CD4-positive, alpha-beta memory T cell (primary cell): ENCODE results near the gene HOXA13. TPM values are rescaled to one million over a fixed set of nuclear protein-coding genes. Genes with fewer than 3 reads are reported as not detected.

Experiments used
- CTCF ChIA-PET: fragments of 350-600 bp; sonication (Branson Sonifier 250); formaldehyde crosslinking; loops from one replicate; lab custom pipeline; 2021; ENCODE audit warnings: inconsistent platforms; ENCODE audit not compliant: partially characterized antibody; lab: Charles Lee
- POLR2A ChIA-PET: fragments of 350-600 bp; sonication (Branson Sonifier 250); formaldehyde crosslinking; loops from one replicate; lab custom pipeline; 2021; ENCODE audit not compliant: partially characterized antibody; lab: Charles Lee
- DNase-seq, 5 donors: peaks; one replicate each; pipeline versions ENCODE4 v3.0.0 to v3.0.0-alpha.2; 2020 to 2022; ENCODE audit warnings: mixed read lengths in 1 of 5
- H3K27ac ChIP-seq: one replicate; pipeline ENCODE4 v1.7.0; 2013; ENCODE audit warnings: low read depth, low read length
- H3K27me3 ChIP-seq: 2 replicates; pipeline ENCODE4 v1.7.0; 2013; ENCODE audit warnings: mild to moderate bottlenecking, low read length, moderate library complexity; ENCODE audit not compliant: insufficient read depth
- H3K36me3 ChIP-seq: 2 replicates; pipeline ENCODE4 v1.7.0; 2013; ENCODE audit warnings: mild to moderate bottlenecking, low read length, moderate library complexity; ENCODE audit not compliant: insufficient read depth
- H3K4me1 ChIP-seq: 2 replicates; pipeline ENCODE4 v1.7.0; 2013; ENCODE audit warnings: mild to moderate bottlenecking, low read length, moderate library complexity; ENCODE audit not compliant: insufficient read depth
- H3K4me3 ChIP-seq, 2 donors: one replicate each; pipeline ENCODE4 v1.7.0; 2013; ENCODE audit warnings: low read length in 2 of 2, mild to moderate bottlenecking in 1 of 2
- H3K9me3 ChIP-seq, 2 donors: one replicate each; pipeline ENCODE4 v1.7.0; 2013; ENCODE audit warnings: low read length in 2 of 2, control low read depth in 1 of 2; ENCODE audit not compliant: control insufficient read depth in 1 of 2
- H3K27ac Mint-ChIP-seq, 7 donors: one replicate each; pipeline ENCODE4 v1.8.0; 2020 to 2021; ENCODE audit warnings: mixed read lengths in 7 of 7, mild to moderate bottlenecking in 6 of 7, inconsistent platforms in 3 of 7, moderate library complexity in 3 of 7
- H3K27me3 Mint-ChIP-seq, 2 donors: one replicate each; pipeline ENCODE4 v1.8.0; 2020 to 2021; ENCODE audit warnings: mixed read lengths in 2 of 2
- H3K36me3 Mint-ChIP-seq, 2 donors: one replicate each; pipeline ENCODE4 v1.8.0; 2020 to 2021; ENCODE audit warnings: mixed read lengths in 2 of 2, inconsistent platforms in 1 of 2, mild to moderate bottlenecking in 1 of 2
- H3K4me1 Mint-ChIP-seq, 4 donors: one replicate each; pipeline ENCODE4 v1.8.0; 2020 to 2021; ENCODE audit warnings: mixed read lengths in 4 of 4, mild to moderate bottlenecking in 1 of 4
- H3K4me3 Mint-ChIP-seq, 8 donors: one replicate each; pipeline ENCODE4 v1.8.0; 2020 to 2021; ENCODE audit warnings: mixed read lengths in 8 of 8, mild to moderate bottlenecking in 7 of 8, moderate library complexity in 6 of 8, inconsistent platforms in 3 of 8
- H3K9me3 Mint-ChIP-seq, 8 donors: one replicate each; pipeline ENCODE4 v1.8.0; 2020 to 2021; ENCODE audit warnings: mixed read lengths in 8 of 8, mild to moderate bottlenecking in 5 of 8, inconsistent platforms in 3 of 8, moderate library complexity in 1 of 8
- intact Hi-C: fragments of 100-400 bp; cut with micrococcal nuclease; formaldehyde crosslinking; loops from one replicate; pipeline ENCODE4 v1.15.1; 2023
- polyA plus RNA-seq, 2 donors: library from polyadenylated mRNA; unstranded; fragments of 300-500 nt; fragmentation: Illumina TruSeq; gene quantifications; one replicate each; pipeline ENCODE4 v1.2.3, GENCODE V29; 2021
- total RNA-seq, 2 experiments: library from RNA; stranded (reverse); gene quantifications; one replicate each; pipeline ENCODE4 v1.2.3, GENCODE V29; 2021

Gene HOXA13
- total and polyA plus RNA-seq, 4 experiments from 2014 or later: not detected

- ChIA-PET POLR2A (interaction anchor here (1.0 to 1.9 kb wide), 4 partner anchors 12 to 23 kb away, joined by 3 to 5 read pairs (median 4); no protein-coding TSS in a partner anchor), CTCF (interaction anchor here (1.0 to 2.1 kb wide), 7 partner anchors 10 to 1305 kb away, joined by 3 to 5 read pairs (median 3); no protein-coding TSS in a partner anchor)
- H3K27me3 Mint-ChIP-seq: peaks cover 55 to 68% of the 10 kb centered on the region in 2 donors
- H3K4me3 Mint-ChIP-seq: peak overlapping the region in 5 of 8 donors; percentile 7 to 60 (median 36)
- peak overlapping the region in 5 of 7 donors; percentile 50 to 85 (median 57) for H3K27ac Mint-ChIP-seq
- no peak overlapping the region for H3K27ac ChIP-seq
- intact Hi-C loops: loop anchor here (5.0 to 10.0 kb wide), 4 partner anchors 662 to 1305 kb away; partner anchors contain the start of gene SNX10
- peaks cover 0 to 54% (median 5%) of the 10 kb centered on the region in 8 donors for H3K9me3 Mint-ChIP-seq
- no peaks in the 10 kb centered on the region for H3K36me3 Mint-ChIP-seq
- H3K27me3 ChIP-seq: peaks cover 90% of the 10 kb centered on the region
- peaks cover 37% of the 10 kb centered on the region for H3K4me1 ChIP-seq
- no peak overlapping the region for H3K4me3 ChIP-seq
- H3K9me3 ChIP-seq: no peaks in the 10 kb centered on the region
- peaks cover 14 to 37% (median 23%) of the 10 kb centered on the region in 4 donors for H3K4me1 Mint-ChIP-seq
- H3K36me3 ChIP-seq: no peaks in the 10 kb centered on the region
- no peak for DNase-seq
Measured at GRCh38 chr7:27166531-27167505, 33.1 kb downstream of the HOXA13 start.

GRCh38 chr7:27165996-27166530 lies 33.8 kb downstream of the HOXA13 start:
- H3K4me1 ChIP-seq: peaks cover 35% of the 10 kb centered on the region
- H3K4me3 ChIP-seq: no peak overlapping the region
- intact Hi-C loops: loop anchor here (5.0 to 10.0 kb wide), 4 partner anchors 661 to 1304 kb away; partner anchors contain the start of gene SNX10

GRCh38 chr7:27165089-27165995 lies 34.5 kb downstream of the HOXA13 start, which contains the start of gene HOXA9:
TSS of gene HOXA9 (minus strand) at chr7:27165537. CDS start at chr7:27165457, 80 bp downstream.
- Histone ChIP-seq H3K4me1 (peaks cover 43% of the 10 kb centered on the region), H3K9me3 (no peaks in the 10 kb centered on the region), H3K27ac (no peak within 1 kb of the TSS), H3K27me3 (peaks cover 80% of the 10 kb centered on the region), H3K36me3 (no peaks in the 10 kb centered on the region), H3K4me3 (no peak within 1 kb of the TSS)
- H3K27me3 Mint-ChIP-seq: peaks cover 49 to 60% of the 10 kb centered on the region in 2 donors
- H3K27ac Mint-ChIP-seq: peak within 1 kb of the TSS in 5 of 7 donors; percentile 80 to 92 (median 89)
- peaks cover 14 to 36% (median 21%) of the 10 kb centered on the region in 4 donors for H3K4me1 Mint-ChIP-seq
- ChIA-PET POLR2A (interaction anchor here (1.4 to 1.9 kb wide), 2 partner anchors 16 to 25 kb away, joined by 3 to 5 read pairs; no protein-coding TSS in a partner anchor), CTCF (interaction anchor here (1.0 to 2.1 kb wide), 5 partner anchors 12 to 1303 kb away, joined by 3 to 5 read pairs (median 3); no protein-coding TSS in a partner anchor)
- no peaks in the 10 kb centered on the region for H3K36me3 Mint-ChIP-seq
- intact Hi-C loops: loop anchor here (5.0 to 10.0 kb wide), 4 partner anchors 661 to 1303 kb away; partner anchors contain the start of gene SNX10
- peak within 1 kb of the TSS; percentile 47 to 74 (median 65) for H3K4me3 Mint-ChIP-seq
- DNase-seq: peak in 1 of 5 donors; percentile 24
- peaks cover 0 to 49% (median 5%) of the 10 kb centered on the region in 8 donors for H3K9me3 Mint-ChIP-seq

More at GRCh38 chr7:27165996-27166530, 33.8 kb downstream of the HOXA13 start:
- Mint-ChIP-seq H3K27me3 (peaks cover 51 to 62% of the 10 kb centered on the region in 2 donors), H3K27ac (peak overlapping the region in 5 of 7 donors; percentile 8 to 92 (median 80)), H3K9me3 (peaks cover 0 to 50% (median 5%) of the 10 kb centered on the region in 8 donors), H3K4me1 (peaks cover 14 to 33% (median 20%) of the 10 kb centered on the region in 4 donors), H3K4me3 (peak overlapping the region; percentile 26 to 74 (median 60)), H3K36me3 (no peaks in the 10 kb centered on the region)
- Histone ChIP-seq H3K27ac (no peak overlapping the region), H3K27me3 (peaks cover 84% of the 10 kb centered on the region), H3K36me3 (no peaks in the 10 kb centered on the region), H3K9me3 (no peaks in the 10 kb centered on the region)
- ChIA-PET POLR2A (interaction anchor here (1.0 to 1.9 kb wide), 4 partner anchors 11 to 24 kb away, joined by 3 to 5 read pairs (median 4); no protein-coding TSS in a partner anchor), CTCF (interaction anchor here (1.0 to 2.1 kb wide), 6 partner anchors 11 to 1304 kb away, joined by 3 to 5 read pairs (median 4); no protein-coding TSS in a partner anchor)
- DNase-seq: peak in 1 of 5 donors; percentile 29

GRCh38 chr7:27164367-27165088 lies 35.4 kb downstream of the HOXA13 start:
- peaks cover 46% of the 10 kb centered on the region for H3K4me1 ChIP-seq
- peak overlapping the region in 6 of 8 donors; percentile 25 to 73 (median 51) for H3K4me3 Mint-ChIP-seq
- no peak for DNase-seq

GRCh38 chr7:27164045-27164366 lies 35.9 kb downstream of the HOXA13 start:
- H3K36me3 Mint-ChIP-seq: no peaks in the 10 kb centered on the region
- H3K4me1 Mint-ChIP-seq: peaks cover 14 to 44% (median 24%) of the 10 kb centered on the region in 4 donors
- Histone ChIP-seq H3K27me3 (peaks cover 85% of the 10 kb centered on the region), H3K4me3 (no peak overlapping the region), H3K36me3 (no peaks in the 10 kb centered on the region), H3K4me1 (peaks cover 45% of the 10 kb centered on the region), H3K27ac (no peak overlapping the region), H3K9me3 (no peaks in the 10 kb centered on the region)
- ChIA-PET CTCF (interaction anchor here (1.7 kb wide), 1 partner anchor 15 kb away, joined by 8 read pairs; no protein-coding TSS in a partner anchor), POLR2A (no interaction called here)
- peak overlapping the region in 4 of 7 donors; percentile 19 to 92 (median 80) for H3K27ac Mint-ChIP-seq
- DNase-seq: no peak
- peaks cover 53 to 69% of the 10 kb centered on the region in 2 donors for H3K27me3 Mint-ChIP-seq
- peak overlapping the region in 2 of 8 donors; percentile 26 to 32 for H3K4me3 Mint-ChIP-seq
- intact Hi-C loops: loop anchor here (5.0 to 10.0 kb wide), 5 partner anchors 67 to 1312 kb away; partner anchors contain the start of genes HOXA1 and SNX10
- H3K9me3 Mint-ChIP-seq: peaks cover 0 to 50% (median 5%) of the 10 kb centered on the region in 8 donors

More at GRCh38 chr7:27164367-27165088, 35.4 kb downstream of the HOXA13 start:
- CTCF ChIA-PET: no interaction called here
- no peak overlapping the region for H3K27ac ChIP-seq
- H3K27ac Mint-ChIP-seq: peak overlapping the region in 5 of 7 donors; percentile 25 to 92 (median 89)
- peaks cover 52 to 66% of the 10 kb centered on the region in 2 donors for H3K27me3 Mint-ChIP-seq
- POLR2A ChIA-PET: interaction anchor here (1.9 kb wide), 1 partner anchor 26 kb away, joined by 5 read pairs; no protein-coding TSS in a partner anchor
- H3K27me3 ChIP-seq: peaks cover 83% of the 10 kb centered on the region
- intact Hi-C loops: loop anchor here (5.0 to 10.0 kb wide), 6 partner anchors 67 to 1312 kb away; partner anchors contain the start of genes HOXA1 and SNX10
- no peaks in the 10 kb centered on the region for H3K9me3 ChIP-seq
- no peaks in the 10 kb centered on the region for H3K36me3 ChIP-seq
- H3K9me3 Mint-ChIP-seq: peaks cover 0 to 49% (median 5%) of the 10 kb centered on the region in 8 donors
- no peak overlapping the region for H3K4me3 ChIP-seq
- H3K4me1 Mint-ChIP-seq: peaks cover 14 to 44% (median 25%) of the 10 kb centered on the region in 4 donors
- H3K36me3 Mint-ChIP-seq: no peaks in the 10 kb centered on the region
